Ammon's horn (tissue), 1 donor: ENCODE measurements around the gene BEND6.

Experiments used
- DNase-seq: peaks from one replicate; pipeline ENCODE4 v3.0.0-alpha.2; 2016; ENCODE audit warnings: low spot score

BEND6 gene

DNA sequence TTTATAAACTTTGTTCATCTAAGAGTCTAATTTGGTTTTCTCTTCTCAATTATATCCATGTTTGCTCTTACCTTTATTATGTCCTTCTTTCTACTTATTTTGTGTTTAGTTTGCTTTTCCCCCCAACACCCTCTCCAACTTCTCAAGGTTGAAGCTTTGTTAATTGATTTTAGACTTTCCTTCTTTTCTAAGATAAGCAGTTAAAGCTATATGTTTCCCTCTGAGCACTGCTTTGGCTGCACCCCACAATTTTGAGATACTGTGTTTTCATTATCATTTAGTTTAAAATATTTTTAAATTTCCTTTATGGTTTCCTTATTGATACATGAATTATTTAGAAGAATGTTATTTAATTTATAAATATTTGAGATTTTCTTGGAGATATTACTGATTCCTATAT lies 13.9 kb upstream of the BEND6 start:
- no peak for DNase-seq

- no peak for DNase-seq
Measured at GRCh38 chr6:56944661-56945060, 10.2 kb upstream of the BEND6 start.

GRCh38 chr6:56946368-56946767 lies 8.5 kb upstream of the BEND6 start:
- DNase-seq: no peak

GRCh38 chr6:56947924-56948323 lies 7.0 kb upstream of the BEND6 start:
- no peak for DNase-seq

GRCh38 chr6:56949265-56949664 lies 5.6 kb upstream of the BEND6 start:
- no peak for DNase-seq

DNA sequence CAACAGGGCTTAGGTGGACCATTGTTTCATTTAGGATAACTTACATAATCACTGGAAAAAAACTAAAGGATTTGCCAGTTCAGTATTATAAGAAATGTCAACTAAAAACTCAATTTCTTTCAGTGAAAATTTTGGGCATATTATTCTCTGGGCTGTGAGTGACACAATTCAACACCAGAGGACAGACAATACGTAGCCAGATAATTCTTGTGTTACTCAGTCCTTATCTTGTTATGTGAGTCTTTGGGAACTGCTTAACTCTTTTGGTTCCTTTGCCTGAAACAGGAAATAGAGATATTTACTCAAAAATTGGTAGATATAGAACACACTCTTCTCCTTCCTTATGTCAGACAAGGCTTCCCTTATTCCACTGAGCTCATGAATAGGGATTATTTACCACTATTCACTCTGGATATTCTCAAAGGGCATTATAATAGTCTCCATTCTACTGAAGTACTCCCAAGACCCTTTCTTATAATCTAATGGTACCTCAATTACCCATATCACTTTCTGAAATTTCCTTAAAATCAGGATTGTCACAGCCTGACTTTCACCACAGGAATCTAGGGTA lies 4.9 kb upstream of the BEND6 start:
- DNase-seq: no peak

DNA sequence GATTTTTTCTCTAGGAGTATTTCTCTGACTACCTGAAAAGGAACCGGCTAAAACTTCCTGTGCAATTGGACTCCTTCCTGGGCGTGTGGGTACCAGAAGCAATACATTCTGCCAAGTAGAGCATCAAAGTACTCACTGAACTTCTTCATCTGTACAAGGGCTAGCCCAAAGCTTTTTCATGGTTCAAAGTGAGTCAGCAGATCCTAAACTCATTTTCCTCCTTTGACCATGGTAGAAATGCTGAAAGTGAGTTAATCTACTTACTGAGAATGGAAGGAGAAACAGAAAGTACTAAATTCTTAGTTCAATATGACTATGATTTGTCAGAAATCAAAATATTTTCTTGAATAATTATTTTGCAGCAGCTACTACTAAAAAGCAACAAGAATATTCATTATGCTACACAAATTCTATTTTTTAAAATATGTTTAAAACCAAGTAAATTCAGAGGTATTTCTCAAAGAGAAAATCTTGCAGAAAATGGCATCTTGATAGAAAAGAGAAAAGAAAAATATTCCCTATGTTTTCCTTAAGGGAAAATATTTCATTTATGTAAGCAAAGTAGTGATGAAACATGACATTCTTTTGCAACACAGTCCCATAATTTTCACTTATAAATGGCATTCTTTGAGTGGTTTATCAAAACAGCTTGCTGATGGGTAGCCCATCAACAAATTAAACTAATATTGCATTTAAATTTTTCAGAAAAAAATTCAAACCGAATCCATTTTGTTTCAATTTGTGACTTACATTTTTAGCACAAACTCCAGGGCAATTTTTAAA lies 3.7 kb upstream of the BEND6 start:
- no peak for DNase-seq

DNA sequence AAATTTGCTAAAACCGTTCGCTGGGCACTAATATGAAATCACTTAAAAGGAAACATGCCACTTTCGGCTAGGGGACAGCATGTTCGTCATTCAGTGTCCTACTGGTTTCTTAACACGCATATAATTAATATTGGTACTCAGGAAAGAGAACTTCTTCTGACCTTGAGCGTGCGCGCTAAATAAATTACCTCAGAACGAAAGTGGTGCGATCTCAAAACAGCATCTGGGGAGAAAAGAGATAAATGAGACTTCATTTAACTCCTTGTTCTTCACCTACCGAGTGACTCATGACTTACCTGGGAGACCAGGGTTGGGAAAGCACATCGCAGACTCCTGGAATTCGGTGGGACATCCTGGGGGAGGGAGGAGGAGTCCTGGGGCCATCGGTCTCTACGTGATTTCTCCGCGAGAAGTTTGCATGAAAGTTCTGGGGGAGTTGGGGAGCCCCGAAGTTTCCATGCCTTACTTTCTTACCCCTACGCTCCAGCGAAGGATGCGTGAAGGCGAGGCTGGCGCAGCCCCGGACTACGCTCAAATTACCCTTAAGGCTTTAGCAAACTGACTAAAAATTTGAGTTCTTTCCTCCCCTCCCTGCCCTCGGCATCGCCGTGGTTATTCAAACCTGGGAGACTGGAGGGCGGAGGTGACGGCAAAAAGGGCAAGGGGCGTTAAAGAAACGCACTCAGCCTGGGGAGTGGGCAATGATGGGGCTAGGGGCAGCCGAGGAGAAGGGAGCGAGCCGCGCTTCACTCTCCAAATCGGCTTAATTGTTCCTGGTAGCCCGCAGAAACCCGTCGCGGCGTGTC lies 1.1 kb upstream of the BEND6 start:
- DNase-seq: no peak

DNA sequence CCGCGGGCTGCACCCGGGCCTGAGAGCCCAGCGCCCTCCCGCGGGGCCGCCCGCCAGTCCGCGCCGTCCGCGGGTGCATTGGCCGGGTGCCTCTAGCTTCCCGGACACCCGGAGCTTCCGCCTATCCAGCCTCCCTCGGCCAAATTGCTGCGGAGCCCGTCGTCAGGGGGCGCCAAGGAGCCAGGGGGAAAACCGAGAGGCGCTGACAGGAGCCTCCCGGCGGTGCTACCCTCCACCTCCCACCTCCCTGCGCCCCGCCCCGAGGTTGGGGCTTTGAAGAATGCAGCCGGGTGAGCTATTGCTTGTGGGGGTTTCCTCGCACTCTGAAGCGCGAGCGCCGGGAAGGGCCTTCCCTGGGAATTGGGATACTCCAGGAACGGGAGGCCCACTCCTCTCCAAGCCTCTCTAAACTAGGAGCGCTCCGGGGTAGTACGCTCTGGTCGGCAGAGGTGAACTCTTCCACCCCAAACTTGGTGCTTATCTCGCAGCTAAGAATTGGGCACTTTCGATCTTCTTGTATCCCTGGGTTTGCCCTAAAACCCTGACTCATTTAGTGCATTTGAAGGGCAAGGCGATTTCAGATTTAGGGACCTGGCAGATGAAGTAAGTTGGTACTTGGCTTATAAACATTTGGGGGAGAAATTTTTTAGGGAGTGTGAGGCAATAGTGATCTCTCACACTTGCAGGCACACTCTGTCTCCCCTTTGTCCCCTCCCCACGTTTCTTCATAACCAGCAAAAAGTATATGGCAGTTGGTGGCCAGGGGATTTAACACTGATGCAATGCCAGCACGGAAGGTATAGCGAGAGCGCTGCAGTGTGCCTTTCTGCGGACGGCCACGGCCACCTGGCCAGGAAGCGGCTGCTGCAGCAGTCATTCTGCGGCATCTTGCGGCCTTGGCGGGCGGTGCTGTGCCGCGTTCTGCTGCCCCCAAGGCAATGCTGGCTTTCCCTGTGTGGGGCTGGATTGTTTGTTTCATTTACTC lies 556 bp downstream of the BEND6 start:
- peak; percentile 84 for DNase-seq

DNA sequence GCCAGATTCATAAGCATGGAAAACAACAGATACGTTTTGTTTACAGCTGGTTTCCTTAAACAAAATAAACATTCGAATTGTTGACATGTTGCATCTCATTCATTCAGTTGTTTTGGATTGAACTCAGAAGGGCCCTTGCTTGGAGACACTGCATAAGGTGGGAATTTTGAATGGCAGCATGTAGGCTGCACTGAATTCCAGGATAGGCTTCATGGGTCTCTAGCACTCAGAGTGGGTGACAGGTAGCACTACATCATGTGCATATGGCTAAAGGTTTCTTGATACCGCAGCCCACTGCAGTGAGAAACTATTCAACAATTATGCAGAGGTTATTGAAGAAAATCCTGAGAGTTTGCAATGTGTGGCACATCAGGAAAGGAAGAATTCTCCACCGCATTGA lies 1.6 kb downstream of the BEND6 start:
- DNase-seq: no peak

DNA sequence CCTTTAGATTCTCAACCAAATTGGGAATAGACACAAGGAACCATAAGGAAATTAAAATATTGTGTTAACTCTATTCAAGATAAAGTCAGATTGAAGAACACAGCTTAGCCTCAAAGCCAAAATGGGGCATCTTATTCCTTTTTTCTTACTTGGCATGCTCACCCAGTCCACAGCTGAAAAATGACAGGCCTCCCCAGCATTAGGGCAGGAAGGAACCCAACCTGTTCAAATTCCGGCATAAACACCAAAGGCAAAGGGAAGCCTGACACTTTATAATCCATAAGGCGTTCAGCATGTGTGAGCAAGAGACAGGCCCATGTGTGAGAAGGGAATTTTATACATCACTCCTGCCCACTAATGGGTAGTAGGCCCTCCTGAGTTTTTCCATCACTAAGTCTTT lies 2.9 kb downstream of the BEND6 start:
- no peak for DNase-seq

GRCh38 chr6:56958481-56958880 lies 3.6 kb downstream of the BEND6 start:
- DNase-seq: no peak

- no peak for DNase-seq
Measured at GRCh38 chr6:56959094-56959493, 4.2 kb downstream of the BEND6 start.

DNA sequence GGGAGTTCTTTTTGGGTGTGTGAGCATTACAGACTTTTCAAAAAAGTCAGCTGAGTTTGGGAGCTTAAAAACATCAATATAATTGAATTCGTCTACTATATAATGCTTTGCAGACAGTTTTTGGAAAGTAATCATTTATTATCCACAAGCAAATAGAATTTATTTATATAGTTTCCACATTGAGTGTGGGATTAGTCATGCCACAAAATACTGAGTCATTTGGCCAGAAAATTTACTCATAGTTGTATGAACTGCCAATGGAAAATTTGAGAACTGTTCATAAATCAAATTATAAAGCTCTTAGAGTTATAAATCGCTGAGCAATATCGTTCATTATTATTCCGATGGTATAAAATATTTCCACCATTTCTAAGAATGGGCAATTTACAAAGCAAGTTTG lies 5.0 kb downstream of the BEND6 start:
- no peak for DNase-seq

GRCh38 chr6:56961151-56961550 lies 6.2 kb downstream of the BEND6 start:
- no peak for DNase-seq

- no peak for DNase-seq
Measured at GRCh38 chr6:56962441-56962840, 7.5 kb downstream of the BEND6 start.

GRCh38 chr6:56963043-56963442 lies 8.1 kb downstream of the BEND6 start:
- DNase-seq: no peak

DNA sequence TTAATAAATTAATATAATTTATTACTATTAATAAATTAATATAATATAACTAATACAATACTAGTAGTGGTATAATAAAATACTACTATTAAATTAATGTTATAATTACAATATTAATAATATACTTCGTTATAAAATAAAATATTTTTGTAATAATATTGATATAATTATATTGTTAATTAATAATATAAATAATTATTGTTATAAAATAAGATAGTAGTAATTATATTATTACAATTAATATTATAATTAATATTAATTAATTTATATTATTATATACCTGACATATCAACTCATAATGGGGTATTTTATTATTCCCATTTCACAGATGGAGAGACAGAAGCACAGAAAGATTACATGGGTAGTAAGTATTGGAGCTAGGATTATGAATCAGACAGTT lies 8.9 kb downstream of the BEND6 start:
- no peak for DNase-seq

DNA sequence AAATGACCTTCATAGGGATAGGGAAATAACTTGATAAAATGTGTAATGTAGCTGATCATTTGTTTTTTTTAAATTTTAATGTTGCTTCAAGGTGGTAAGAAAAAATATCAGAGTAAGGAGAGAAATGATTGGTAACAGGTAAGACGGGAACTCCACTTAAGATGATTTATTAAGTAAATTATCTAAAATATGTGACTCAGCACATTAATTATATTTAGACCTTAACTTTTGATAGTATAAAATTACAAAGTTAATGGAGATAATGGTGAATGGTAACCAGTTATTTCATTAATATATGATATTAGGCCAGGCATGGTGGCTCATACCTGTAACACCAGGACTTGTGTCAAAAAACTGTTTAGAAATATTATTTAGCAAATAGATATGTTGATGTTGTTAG lies 10.2 kb downstream of the BEND6 start:
- DNase-seq: no peak

DNA sequence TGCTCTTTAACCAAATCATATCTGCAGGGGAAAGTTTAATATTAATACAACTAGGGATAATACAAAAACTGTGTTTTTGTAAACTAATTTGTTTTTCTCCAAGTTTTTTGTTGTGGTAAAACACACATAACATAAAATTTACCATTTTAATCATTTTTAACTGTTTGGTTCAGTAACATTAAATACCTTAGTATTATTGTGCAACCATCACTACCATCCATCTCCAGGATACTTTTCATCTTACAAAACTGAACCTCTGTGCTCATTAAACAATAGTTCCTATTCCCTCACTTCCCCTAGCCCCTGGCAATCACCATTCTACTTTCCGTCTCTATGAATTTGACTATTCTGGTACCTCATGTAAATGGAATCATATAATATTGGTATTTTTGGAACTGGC lies 15.9 kb downstream of the BEND6 start:
- DNase-seq: no peak

- no peak for DNase-seq
Measured at GRCh38 chr6:56977192-56977591, 22.3 kb downstream of the BEND6 start.

DNA sequence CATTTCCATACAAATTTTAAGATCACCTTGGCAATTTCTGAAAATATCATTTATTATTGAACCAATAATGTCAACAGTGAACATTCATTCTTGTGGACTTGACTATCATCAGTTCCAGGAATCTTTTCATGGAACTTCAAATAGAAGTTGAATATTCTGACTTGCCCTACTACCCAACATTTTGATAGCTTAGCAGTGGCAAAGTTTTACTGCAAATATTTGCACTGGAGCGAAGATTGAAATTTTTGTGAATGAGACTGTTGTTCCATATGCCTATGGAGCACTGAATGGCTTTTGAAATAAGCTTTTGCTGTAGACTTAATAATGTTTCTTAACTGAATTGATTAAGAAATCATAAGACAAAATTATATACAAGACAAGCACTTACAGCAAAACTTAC lies 23.6 kb downstream of the BEND6 start:
- DNase-seq: no peak
